ENCODE data around the gene P4HA2.

P4HA2 gene

GRCh38 chr5:132203464-132203818 is 24.2 kb downstream of the P4HA2 start:
- no peak for DNase-seq

GRCh38 chr5:132202711-132203463 is 24.8 kb downstream of the P4HA2 start:
- DNase-seq: no peak
- no peak overlapping the region for H3K4me3 ChIP-seq
- H3K27ac ChIP-seq: no peak overlapping the region
- no peaks in the 10 kb centered on the region for H3K9me3 ChIP-seq
- peaks cover 39 to 80% (median 69%) of the 10 kb centered on the region in 3 donors for H3K36me3 ChIP-seq
- no peaks in the 10 kb centered on the region for H3K27me3 ChIP-seq
- intact Hi-C loops (cut with DNase I; ENCODE audit: low total_unique reads): no loop called here
- TF ChIP-seq CTCF (IDR thresholded peaks at IDR 0.05): no peak
- H3K4me1 ChIP-seq: peaks cover 0 to 18% (median 11%) of the 10 kb centered on the region in 4 donors

More at GRCh38 chr5:132203464-132203818, 24.2 kb downstream of the P4HA2 start:
- no peaks in the 10 kb centered on the region for H3K9me3 ChIP-seq
- H3K4me3 ChIP-seq: no peak overlapping the region
- no peak overlapping the region for H3K27ac ChIP-seq
- intact Hi-C loops (cut with DNase I; ENCODE audit: low total_unique reads): no loop called here
- H3K36me3 ChIP-seq: peaks cover 33 to 77% (median 64%) of the 10 kb centered on the region in 3 donors
- TF ChIP-seq CTCF (IDR thresholded peaks at IDR 0.05): no peak
- no peaks in the 10 kb centered on the region for H3K27me3 ChIP-seq
- H3K4me1 ChIP-seq: peaks cover 0 to 18% (median 11%) of the 10 kb centered on the region in 4 donors

GRCh38 chr5:132199116-132199680 is 28.5 kb downstream of the P4HA2 start:
- intact Hi-C loops (cut with DNase I; ENCODE audit: low total_unique reads): no loop called here
- no peak for TF ChIP-seq CTCF (IDR thresholded peaks at IDR 0.05)
- Histone ChIP-seq H3K36me3 (peaks cover 59 to 93% (median 86%) of the 10 kb centered on the region in 3 donors), H3K9me3 (no peaks in the 10 kb centered on the region), H3K4me1 (no peaks in the 10 kb centered on the region), H3K27me3 (no peaks in the 10 kb centered on the region), H3K4me3 (no peak overlapping the region), H3K27ac (no peak overlapping the region)
- DNase-seq: no peak

GRCh38 chr5:132198571-132198970 is 29.1 kb downstream of the P4HA2 start:
- intact Hi-C loops (cut with DNase I; ENCODE audit: low total_unique reads): no loop called here
- no peaks in the 10 kb centered on the region for H3K9me3 ChIP-seq
- peaks cover 61 to 93% (median 84%) of the 10 kb centered on the region in 3 donors for H3K36me3 ChIP-seq
- DNase-seq: no peak
- no peaks in the 10 kb centered on the region for H3K4me1 ChIP-seq
- H3K27me3 ChIP-seq: no peaks in the 10 kb centered on the region
- TF ChIP-seq CTCF (IDR thresholded peaks at IDR 0.05): no peak
- no peak overlapping the region for H3K4me3 ChIP-seq
- H3K27ac ChIP-seq: no peak overlapping the region

- no peaks in the 10 kb centered on the region for H3K9me3 ChIP-seq
- no peaks in the 10 kb centered on the region for H3K4me1 ChIP-seq
- H3K36me3 ChIP-seq: peaks cover 51 to 86% (median 69%) of the 10 kb centered on the region in 3 donors
- no peak for DNase-seq
- H3K27me3 ChIP-seq: no peaks in the 10 kb centered on the region
- intact Hi-C loops (cut with DNase I; ENCODE audit: low total_unique reads): no loop called here
- H3K27ac ChIP-seq: no peak overlapping the region
- no peak overlapping the region for H3K4me3 ChIP-seq
- no peak for TF ChIP-seq CTCF (IDR thresholded peaks at IDR 0.05)
Observed at GRCh38 chr5:132195727-132196126, 31.9 kb downstream of the P4HA2 start.
